Calu3 (cell line): ENCODE measurements around the gene GRIA4. TPM values are rescaled to one million over a fixed set of nuclear protein-coding genes. Genes with fewer than 3 reads are reported as not detected.
"Not testable (repeated sequence)": the region's sequence is repeated elsewhere in the genome, so short reads cannot be mapped to it uniquely, and the experiment has no call there.

Experiments
- BruUV-seq: library from RNA; stranded (reverse); fragments of 400-500 nt; replicated peaks from 2 replicates; lab custom pipeline; 2021; lab: Mats Ljungman, UMichigan
- CTCF ChIA-PET: fragments of 300-600 bp; sonication (Branson Sonifier 250); formaldehyde crosslinking; loops from one replicate; lab custom pipeline; 2022; ENCODE audit warnings: antibody characterized with exemption; lab: Charles Lee
- DNase-seq: peaks from one replicate; pipeline ENCODE4 v3.0.0; 2022
- H3K27ac Mint-ChIP-seq: one replicate; pipeline ENCODE4 v1.8.0; 2022; ENCODE audit warnings: mixed read lengths; ENCODE audit not compliant: unreplicated experiment
- H3K27me3 Mint-ChIP-seq: one replicate; pipeline ENCODE4 v1.8.0; 2022; ENCODE audit warnings: mixed read lengths; ENCODE audit not compliant: unreplicated experiment
- H3K36me3 Mint-ChIP-seq: one replicate; pipeline ENCODE4 v1.8.0; 2022; ENCODE audit warnings: mild to moderate bottlenecking, moderate library complexity, mixed read lengths; ENCODE audit not compliant: insufficient read depth, unreplicated experiment
- H3K4me1 Mint-ChIP-seq: one replicate; pipeline ENCODE4 v1.8.0; 2022; ENCODE audit warnings: mild to moderate bottlenecking, low read depth, mixed read lengths; ENCODE audit not compliant: unreplicated experiment
- H3K4me3 Mint-ChIP-seq: one replicate; pipeline ENCODE4 v1.8.0; 2022; ENCODE audit warnings: mild to moderate bottlenecking, low read depth, moderate library complexity, mixed read lengths; ENCODE audit not compliant: unreplicated experiment
- H3K9me3 Mint-ChIP-seq: one replicate; pipeline ENCODE4 v1.8.0; 2022; ENCODE audit warnings: low read depth, mixed read lengths; ENCODE audit not compliant: unreplicated experiment
- intact Hi-C: fragments of 100-400 bp; cut with micrococcal nuclease; formaldehyde crosslinking; loops from one replicate; pipeline ENCODE4 v1.10.0; 2022; ENCODE audit not compliant: unreplicated experiment
- total RNA-seq: library from RNA; stranded (reverse); gene quantifications from 2 replicates; pipeline ENCODE4 v1.2.3, GENCODE V29; 2022
- TF ChIP-seq, protein P1 (sequence below): fragments of 200-600 bp; IDR thresholded peaks from one replicate; pipeline ENCODE4 v1.8.0; 2022; ENCODE audit warnings: antibody characterized with exemption; ENCODE audit not compliant: unreplicated experiment

GRIA4 gene
- total RNA-seq, 1 experiment from 2014 or later = not detected

- TF ChIP-seq, protein P1, sequence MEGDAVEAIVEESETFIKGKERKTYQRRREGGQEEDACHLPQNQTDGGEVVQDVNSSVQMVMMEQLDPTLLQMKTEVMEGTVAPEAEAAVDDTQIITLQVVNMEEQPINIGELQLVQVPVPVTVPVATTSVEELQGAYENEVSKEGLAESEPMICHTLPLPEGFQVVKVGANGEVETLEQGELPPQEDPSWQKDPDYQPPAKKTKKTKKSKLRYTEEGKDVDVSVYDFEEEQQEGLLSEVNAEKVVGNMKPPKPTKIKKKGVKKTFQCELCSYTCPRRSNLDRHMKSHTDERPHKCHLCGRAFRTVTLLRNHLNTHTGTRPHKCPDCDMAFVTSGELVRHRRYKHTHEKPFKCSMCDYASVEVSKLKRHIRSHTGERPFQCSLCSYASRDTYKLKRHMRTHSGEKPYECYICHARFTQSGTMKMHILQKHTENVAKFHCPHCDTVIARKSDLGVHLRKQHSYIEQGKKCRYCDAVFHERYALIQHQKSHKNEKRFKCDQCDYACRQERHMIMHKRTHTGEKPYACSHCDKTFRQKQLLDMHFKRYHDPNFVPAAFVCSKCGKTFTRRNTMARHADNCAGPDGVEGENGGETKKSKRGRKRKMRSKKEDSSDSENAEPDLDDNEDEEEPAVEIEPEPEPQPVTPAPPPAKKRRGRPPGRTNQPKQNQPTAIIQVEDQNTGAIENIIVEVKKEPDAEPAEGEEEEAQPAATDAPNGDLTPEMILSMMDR = no peak
- CTCF ChIA-PET = no interaction called here
- no peaks in the 10 kb centered on the region for H3K4me1 Mint-ChIP-seq
- H3K4me3 Mint-ChIP-seq = no peak overlapping the region
- H3K27ac Mint-ChIP-seq = no peak overlapping the region
- no peaks in the 10 kb centered on the region for H3K9me3 Mint-ChIP-seq
- no peak for DNase-seq
- no TSS peak for BruUV-seq
- H3K27me3 Mint-ChIP-seq = no peaks in the 10 kb centered on the region
- intact Hi-C loops = no loop called here
- no peaks in the 10 kb centered on the region for H3K36me3 Mint-ChIP-seq
Measured at GRCh38 chr11:105780781-105781525, 171.1 kb downstream of the GRIA4 start.

GRCh38 chr11:105781807-105782206 lies 171.9 kb downstream of the GRIA4 start:
- H3K4me1 Mint-ChIP-seq = no peaks in the 10 kb centered on the region
- TF ChIP-seq, protein P1 = no peak
- CTCF ChIA-PET = no interaction called here
- no peaks in the 10 kb centered on the region for H3K36me3 Mint-ChIP-seq
- H3K27me3 Mint-ChIP-seq = no peaks in the 10 kb centered on the region
- no TSS peak for BruUV-seq
- H3K9me3 Mint-ChIP-seq = no peaks in the 10 kb centered on the region
- no peak overlapping the region for H3K27ac Mint-ChIP-seq
- intact Hi-C loops = no loop called here
- no peak for DNase-seq
- H3K4me3 Mint-ChIP-seq = no peak overlapping the region

DNA sequence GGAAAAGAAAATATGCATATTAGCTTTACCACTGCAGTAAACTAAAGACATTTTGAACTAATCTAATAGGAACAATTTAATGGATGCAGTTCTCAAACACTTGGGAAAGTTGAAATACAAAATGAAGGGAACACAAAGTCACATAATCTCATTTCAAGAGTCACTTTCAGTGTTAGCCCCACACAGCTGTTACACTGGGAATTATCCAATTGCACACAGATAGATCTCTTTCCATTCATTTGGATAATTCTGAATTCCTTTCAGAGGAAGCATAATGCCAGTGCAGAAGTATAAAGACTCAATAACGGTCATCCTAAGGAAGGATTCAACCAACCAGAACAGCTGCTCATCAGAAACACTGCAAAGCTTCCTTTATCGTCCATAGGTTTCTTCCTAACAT lies 173.3 kb downstream of the GRIA4 start:
- Mint-ChIP-seq H3K4me1 (no peaks in the 10 kb centered on the region), H3K9me3 (no peaks in the 10 kb centered on the region), H3K27ac (no peak overlapping the region), H3K27me3 (no peaks in the 10 kb centered on the region), H3K36me3 (no peaks in the 10 kb centered on the region), H3K4me3 (no peak overlapping the region)
- BruUV-seq = no TSS peak
- intact Hi-C loops = no loop called here
- no peak for DNase-seq
- CTCF ChIA-PET = no interaction called here
- TF ChIP-seq, protein P1 = no peak

DNA sequence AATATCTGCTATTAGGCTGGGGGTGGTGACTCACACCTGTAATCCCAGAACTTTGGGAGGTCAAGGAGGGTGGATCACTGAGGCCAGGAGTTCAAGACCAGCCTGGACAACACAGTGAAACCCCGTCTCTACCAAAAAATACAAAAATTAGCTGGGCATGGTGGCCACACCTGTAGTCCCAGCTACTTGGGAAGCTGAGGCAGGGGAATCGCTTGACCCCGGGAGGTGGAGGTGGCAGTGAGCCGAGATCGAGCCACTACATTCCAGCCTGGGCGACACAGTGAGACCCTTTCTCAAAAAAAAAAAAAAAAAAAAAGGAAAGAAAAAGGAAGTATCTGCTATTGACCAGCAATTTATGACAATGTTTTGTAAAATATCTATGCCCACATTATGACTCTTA lies 176.0 kb downstream of the GRIA4 start:
- H3K4me1 Mint-ChIP-seq, H3K27me3 Mint-ChIP-seq, H3K4me3 Mint-ChIP-seq, BruUV-seq, DNase-seq, H3K9me3 Mint-ChIP-seq, H3K36me3 Mint-ChIP-seq, CTCF ChIA-PET, intact Hi-C loops, H3K27ac Mint-ChIP-seq: not testable (repeated sequence)

DNA sequence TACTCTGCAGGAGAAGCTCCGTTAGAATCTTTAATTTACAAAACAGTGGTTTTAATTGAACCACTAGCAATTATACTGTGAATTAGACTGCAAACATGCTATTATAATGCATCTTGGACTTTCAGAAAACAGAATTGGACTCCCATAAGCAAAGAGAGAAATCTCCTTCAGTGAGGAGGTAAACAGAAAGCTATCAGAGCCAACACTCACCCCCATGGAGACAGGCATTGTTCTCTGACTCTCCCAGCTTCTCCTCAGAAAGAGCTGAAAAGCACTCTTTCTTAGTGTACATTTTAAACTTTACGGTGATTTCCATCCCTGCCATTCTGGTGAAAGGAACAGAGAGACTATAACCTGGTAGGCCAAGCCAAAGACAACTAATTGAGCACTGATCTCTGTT lies 176.9 kb downstream of the GRIA4 start:
- Mint-ChIP-seq H3K27me3 (no peaks in the 10 kb centered on the region), H3K4me1 (no peaks in the 10 kb centered on the region), H3K4me3 (no peak overlapping the region), H3K27ac (no peak overlapping the region), H3K36me3 (no peaks in the 10 kb centered on the region), H3K9me3 (no peaks in the 10 kb centered on the region)
- CTCF ChIA-PET = no interaction called here
- TF ChIP-seq, protein P1 = no peak
- DNase-seq = no peak
- intact Hi-C loops = no loop called here
- no TSS peak for BruUV-seq
